HFFc6 (cell line): ENCODE results near the gene DDOST. TPM values are rescaled to one million over a fixed set of nuclear protein-coding genes. Genes with fewer than 3 reads are reported as not detected.
A peak's percentile ranks its signal among the peaks of the same experiment; 100 is the strongest.

Experiments
- DNase-seq: peaks from one replicate; pipeline ENCODE4 v3.0.0-alpha.2; 2018
- H3K27ac Mint-ChIP-seq: 2 replicates; pipeline ENCODE4 v1.8.0; 2020; ENCODE audit warnings: mild to moderate bottlenecking, mixed read lengths
- H3K27me3 Mint-ChIP-seq: 2 replicates; pipeline ENCODE4 v1.8.0; 2021; ENCODE audit warnings: mild to moderate bottlenecking, moderate library complexity, mixed read lengths; ENCODE audit not compliant: insufficient read depth
- H3K36me3 Mint-ChIP-seq: 2 replicates; pipeline ENCODE4 v1.8.0; 2021; ENCODE audit warnings: low read depth, mixed read lengths
- H3K4me1 Mint-ChIP-seq: 2 replicates; pipeline ENCODE4 v1.8.0; 2020; ENCODE audit warnings: low read depth, mixed read lengths
- H3K4me3 Mint-ChIP-seq: 2 replicates; pipeline ENCODE4 v1.8.0; 2020; ENCODE audit warnings: mild to moderate bottlenecking, moderate library complexity, mixed read lengths
- H3K9me3 Mint-ChIP-seq: 2 replicates; pipeline ENCODE4 v1.8.0; 2020; ENCODE audit warnings: mild to moderate bottlenecking, mixed read lengths
- CTCF ChIP-seq: fragments of 200-600 bp; sonication (generic); IDR thresholded peaks from 2 replicates; pipeline ENCODE4 v1.5.0; 2021; ENCODE audit warnings: antibody characterized with exemption, mild to moderate bottlenecking
- total RNA-seq, 6 experiments: library from RNA; stranded (reverse); fragmentation: NEBNext Ultra II Directional; extraction: Animal tissue kit (Norgen Biotek cat#: 25700); gene quantifications; 2 replicates in 1 of 6; 3 replicates in 5 of 6; pipeline ENCODE4 v1.2.3, GENCODE V29; 2021

DDOST gene
- total RNA-seq, 6 experiments from 2014 or later, result 266 to 291 (median 281) TPM

- Mint-ChIP-seq H3K27me3 (no peaks in the 10 kb centered on the region; the same call in none of the 2 replicates), H3K4me3 (no peak overlapping the region), H3K4me1 (peaks cover 15% of the 10 kb centered on the region), H3K27ac (no peak overlapping the region), H3K36me3 (peaks cover 17% of the 10 kb centered on the region), H3K9me3 (no peaks in the 10 kb centered on the region)
- TF ChIP-seq CTCF, result no peak
- no peak for DNase-seq
These were observed 16.8 kb downstream of the DDOST start for GRCh38 chr1:20644416-20644815.

- H3K4me3 Mint-ChIP-seq, result no peak overlapping the region
- no peak for TF ChIP-seq CTCF
- peaks cover 20% of the 10 kb centered on the region for H3K36me3 Mint-ChIP-seq
- H3K27ac Mint-ChIP-seq, result peak overlapping the region; percentile 19
- no peaks in the 10 kb centered on the region for H3K9me3 Mint-ChIP-seq
- H3K4me1 Mint-ChIP-seq, result peaks cover 15% of the 10 kb centered on the region
- no peaks in the 10 kb centered on the region; the same call in none of the 2 replicates for H3K27me3 Mint-ChIP-seq
- DNase-seq, result no peak
These were observed 18.1 kb downstream of the DDOST start for GRCh38 chr1:20643080-20643479.

GRCh38 chr1:20641975-20642374 lies 19.2 kb downstream of the DDOST start:
- Mint-ChIP-seq H3K36me3 (peaks cover 21% of the 10 kb centered on the region), H3K9me3 (no peaks in the 10 kb centered on the region), H3K4me1 (peaks cover 15% of the 10 kb centered on the region), H3K27me3 (peaks cover 2% of the 10 kb centered on the region), H3K4me3 (no peak overlapping the region), H3K27ac (no peak overlapping the region)
- DNase-seq, result no peak
- no peak for TF ChIP-seq CTCF

- peak; percentile 97 for TF ChIP-seq CTCF
- H3K36me3 Mint-ChIP-seq, result peaks cover 21% of the 10 kb centered on the region
- H3K27me3 Mint-ChIP-seq, result peaks cover 2% of the 10 kb centered on the region
- peak overlapping the region; percentile 12; the same call in 1 of the 2 replicates for H3K27ac Mint-ChIP-seq
- H3K9me3 Mint-ChIP-seq, result no peaks in the 10 kb centered on the region
- H3K4me1 Mint-ChIP-seq, result peaks cover 30% of the 10 kb centered on the region
- H3K4me3 Mint-ChIP-seq, result no peak overlapping the region
- peak; percentile 43 for DNase-seq
These were observed 21.0 kb downstream of the DDOST start for GRCh38 chr1:20640183-20640597.

- no peak overlapping the region for H3K4me3 Mint-ChIP-seq
- peaks cover 2% of the 10 kb centered on the region for H3K27me3 Mint-ChIP-seq
- peaks cover 21% of the 10 kb centered on the region for H3K36me3 Mint-ChIP-seq
- no peaks in the 10 kb centered on the region for H3K9me3 Mint-ChIP-seq
- DNase-seq, result no peak
- H3K4me1 Mint-ChIP-seq, result peaks cover 37% of the 10 kb centered on the region
- TF ChIP-seq CTCF, result no peak
- H3K27ac Mint-ChIP-seq, result no peak overlapping the region; the same call in 1 of the 2 replicates
These were observed 24.3 kb downstream of the DDOST start for GRCh38 chr1:20636785-20637347.
